Liver (tissue), 9 donors: ENCODE results near the gene GMDS. TPM values are rescaled to one million over a fixed set of nuclear protein-coding genes. Genes with fewer than 3 reads are reported as not detected.

Experiments
- DNase-seq: peaks from one replicate; pipeline ENCODE4 v3.0.0-alpha.2; 2017; ENCODE audit warnings: low spot score
- H3K27ac ChIP-seq, 2 donors: one replicate each; pipeline ENCODE4 v1.7.0; 2013; ENCODE audit warnings: inconsistent platforms in 2 of 2, low read length in 2 of 2, control low read depth in 1 of 2, low read depth in 1 of 2, mild to moderate bottlenecking in 1 of 2
- H3K27me3 ChIP-seq, 4 donors: one replicate each; pipeline versions ENCODE4 v1.6.1 to v1.7.0; 2013; ENCODE audit warnings: low read length in 3 of 4, inconsistent platforms in 1 of 4, mild to moderate bottlenecking in 1 of 4, moderate library complexity in 1 of 4; ENCODE audit not compliant: control insufficient read depth in 4 of 4, insufficient read depth in 4 of 4
- H3K36me3 ChIP-seq, 4 donors: one replicate each; pipeline versions ENCODE4 v1.6.1 to v1.7.0; 2013; ENCODE audit warnings: low read length in 3 of 4, mild to moderate bottlenecking in 3 of 4, low read depth in 1 of 4, moderate library complexity in 1 of 4; ENCODE audit not compliant: control insufficient read depth in 4 of 4, insufficient read depth in 3 of 4
- H3K4me1 ChIP-seq, 4 donors: one replicate each; pipeline versions ENCODE4 v1.6.1 to v1.7.0; 2013; ENCODE audit warnings: low read length in 3 of 4, mild to moderate bottlenecking in 3 of 4, moderate library complexity in 1 of 4; ENCODE audit not compliant: control insufficient read depth in 4 of 4, insufficient read depth in 4 of 4
- H3K4me3 ChIP-seq, 3 donors: one replicate each; pipeline versions ENCODE4 v1.6.1 to v1.7.0; 2013; ENCODE audit warnings: low read length in 3 of 3, control low read depth in 1 of 3, low read depth in 1 of 3, mild to moderate bottlenecking in 1 of 3
- H3K9ac ChIP-seq, 2 donors: one replicate each; pipeline ENCODE4 v1.7.0; 2013; ENCODE audit warnings: low read length in 2 of 2, mild to moderate bottlenecking in 2 of 2, moderate library complexity in 2 of 2, control low read depth in 1 of 2, low read depth in 1 of 2
- H3K9me3 ChIP-seq, 4 donors: one replicate each; pipeline versions ENCODE4 v1.6.1 to v1.7.0; 2013; ENCODE audit warnings: low read length in 3 of 4; ENCODE audit not compliant: control insufficient read depth in 4 of 4
- ATF3 ChIP-seq: IDR thresholded peaks from 2 replicates; pipeline ENCODE4 v1.6.1; 2016; ENCODE audit warnings: antibody characterized with exemption
- CTCF ChIP-seq: fragments of 150-350 bp; IDR thresholded peaks from 2 replicates; pipeline ENCODE4 v1.5.1; 2017; ENCODE audit warnings: improper control_type of control experiment, low read depth, low read length; ENCODE audit not compliant: missing input control
- EGR1 ChIP-seq, 2 donors: IDR thresholded peaks; 2 replicates each; pipeline ENCODE4 v1.6.1; 2016 to 2018; ENCODE audit warnings: antibody characterized with exemption in 2 of 2, low read depth in 2 of 2
- FOXA1 ChIP-seq: IDR thresholded peaks from 2 replicates; pipeline ENCODE4 v1.6.1; 2016; ENCODE audit warnings: antibody characterized with exemption
- FOXA2 ChIP-seq: IDR thresholded peaks from 2 replicates; pipeline ENCODE4 v1.6.1; 2016; ENCODE audit warnings: antibody characterized with exemption
- HNF4A ChIP-seq, 2 donors: conservative IDR thresholded peaks; 2 replicates each; pipeline ENCODE4 v1.6.1; 2016; ENCODE audit warnings: antibody characterized with exemption in 2 of 2, mild to moderate bottlenecking in 2 of 2
- HNF4G ChIP-seq: IDR thresholded peaks from 2 replicates; pipeline ENCODE4 v1.6.1; 2016; ENCODE audit warnings: antibody characterized with exemption
- JUND ChIP-seq, 2 donors: IDR thresholded peaks; 2 replicates each; pipeline ENCODE4 v1.6.1; 2016; ENCODE audit warnings: antibody characterized with exemption in 2 of 2
- MAX ChIP-seq: IDR thresholded peaks from 2 replicates; pipeline ENCODE4 v1.6.1; 2016; ENCODE audit warnings: antibody characterized with exemption
- NR2F2 ChIP-seq: IDR thresholded peaks from 2 replicates; pipeline ENCODE4 v1.6.1; 2016; ENCODE audit warnings: antibody characterized with exemption
- RAD21 ChIP-seq, 2 donors: IDR thresholded peaks; 2 replicates each; pipeline ENCODE4 v1.6.1; 2016; ENCODE audit warnings: antibody characterized with exemption in 2 of 2, mild to moderate bottlenecking in 2 of 2
- REST ChIP-seq: IDR thresholded peaks from 2 replicates; pipeline ENCODE4 v1.6.1; 2016; ENCODE audit warnings: antibody characterized with exemption, mild to moderate bottlenecking
- RXRA ChIP-seq, 2 donors: IDR thresholded peaks; 2 replicates each; pipeline ENCODE4 v1.6.1; 2017 to 2018; ENCODE audit warnings: antibody characterized with exemption in 2 of 2, mild to moderate bottlenecking in 1 of 2
- SP1 ChIP-seq: IDR thresholded peaks from 2 replicates; pipeline ENCODE4 v1.6.1; 2018; ENCODE audit warnings: antibody characterized with exemption, mild to moderate bottlenecking
- TAF1 ChIP-seq: conservative IDR thresholded peaks from 2 replicates; pipeline ENCODE4 v1.6.1; 2016; ENCODE audit warnings: antibody characterized with exemption, mild to moderate bottlenecking
- YY1 ChIP-seq: IDR thresholded peaks from 2 replicates; pipeline ENCODE4 v1.6.1; 2016; ENCODE audit warnings: antibody characterized with exemption, mild to moderate bottlenecking
- ZBTB33 ChIP-seq: IDR thresholded peaks from 2 replicates; pipeline ENCODE4 v1.6.1; 2016; ENCODE audit warnings: antibody characterized with exemption
- WGBS: extraction: QIAGEN DNeasy Blood & Tissue Kit; methylation state at CpG from one replicate; pipeline ENCODE4 v1.1.7; 2013; 5-methylcytosine and 5-hydroxymethylcytosine counted together
- polyA plus RNA-seq, 2 donors: library from polyadenylated mRNA; stranded (reverse) in 1 of 2; unstranded in 1 of 2; fragments of 200-250 nt in 1 of 2; fragments of >200 nt in 1 of 2; fragmentation: Nextera tagmentation in 1 of 2; extraction: Ambion mirVana in 1 of 2; gene quantifications; one replicate each; pipeline versions ENCODE4 v1.2.1 to v1.2.3, GENCODE V29; 2013 to 2015
- total RNA-seq, 2 donors: library from RNA; depleted of rRNA; stranded (reverse); fragments of >200 nt; gene quantifications; one replicate each; pipeline ENCODE4 v1.2.3, GENCODE V29; 2014
- donor health status: healthy.
- donor health status: healthy.
- donor health status: healthy.
- donor health status: healthy.
- donor health status: healthy.

The GMDS gene
- total and polyA plus RNA-seq, 4 donors, result 3.5 to 15.6 (median 13.0) TPM

GRCh38 chr6:2026133-2026532, 219.3 kb downstream of the GMDS start:
- no peaks in the 10 kb centered on the region for H3K27me3 ChIP-seq
- no peak overlapping the region for H3K4me3 ChIP-seq
- H3K27ac ChIP-seq, result no peak overlapping the region
- no peak for TF ChIP-seq FOXA2
- no peak for TF ChIP-seq NR2F2
- no peak for TF ChIP-seq CTCF
- TF ChIP-seq RXRA (IDR thresholded peaks at IDR 0.05), result no peak
- TF ChIP-seq FOXA1, result no peak
- no peak for TF ChIP-seq MAX
- no peak for TF ChIP-seq ATF3
- TF ChIP-seq HNF4A (conservative IDR thresholded peaks at IDR 0.05), result no peak
- no peak for TF ChIP-seq HNF4G
- TF ChIP-seq RAD21 (IDR thresholded peaks at IDR 0.05), result no peak
- TF ChIP-seq SP1, result no peak
- no peak for TF ChIP-seq YY1
- TF ChIP-seq ZBTB33, result no peak
- no peak for TF ChIP-seq EGR1 (IDR thresholded peaks at IDR 0.05; ENCODE audit: low read depth in 2 of 2)
- no peak for TF ChIP-seq TAF1
- no peaks in the 10 kb centered on the region for H3K36me3 ChIP-seq
- DNase-seq, result no peak
- 87% methylated on average over 7 of the region's 7 CpGs for WGBS
- no peaks in the 10 kb centered on the region for H3K9me3 ChIP-seq
- no peaks in the 10 kb centered on the region for H3K4me1 ChIP-seq
- H3K9ac ChIP-seq, result no peak overlapping the region

GRCh38 chr6:2021713-2022125, 223.7 kb downstream of the GMDS start:
- no peaks in the 10 kb centered on the region for H3K27me3 ChIP-seq
- H3K9me3 ChIP-seq, result no peaks in the 10 kb centered on the region
- peaks cover 0 to 1% (median 0%) of the 10 kb centered on the region in 4 donors for H3K4me1 ChIP-seq
- DNase-seq, result no peak
- no peaks in the 10 kb centered on the region for H3K36me3 ChIP-seq
- TF ChIP-seq EGR1 (IDR thresholded peaks at IDR 0.05; ENCODE audit: low read depth in 2 of 2), result no peak
- no peak for TF ChIP-seq HNF4A (conservative IDR thresholded peaks at IDR 0.05)
- no peak for TF ChIP-seq TAF1
- TF ChIP-seq ZBTB33, result no peak
- no peak for TF ChIP-seq RXRA (IDR thresholded peaks at IDR 0.05)
- no peak for TF ChIP-seq NR2F2
- no peak for TF ChIP-seq CTCF
- no peak for TF ChIP-seq ATF3
- no peak for TF ChIP-seq MAX
- no peak for TF ChIP-seq HNF4G
- TF ChIP-seq SP1, result no peak
- TF ChIP-seq YY1, result no peak
- no peak for TF ChIP-seq REST
- no peak for TF ChIP-seq RAD21 (IDR thresholded peaks at IDR 0.05)
- TF ChIP-seq FOXA2, result no peak
- no peak for TF ChIP-seq JUND (IDR thresholded peaks at IDR 0.05)
- 77% methylated on average over 4 of the region's 4 CpGs for WGBS
- H3K4me3 ChIP-seq, result no peak overlapping the region
- H3K27ac ChIP-seq, result no peak overlapping the region
- H3K9ac ChIP-seq, result no peak overlapping the region
